A673 (cell line): ENCODE data around the gene RGS7. TPM values are rescaled to one million over a fixed set of nuclear protein-coding genes. Genes with fewer than 3 reads are reported as not detected.

Source experiments
- BruUV-seq: library from RNA; stranded (reverse); fragments of 400-500 nt; replicated peaks from 2 replicates; lab custom pipeline; 2021; lab: Mats Ljungman, UMichigan
- CTCF ChIA-PET: fragments of 300-600 bp; sonication (Branson Sonifier 250); formaldehyde crosslinking; loops from one replicate; lab custom pipeline; 2022; ENCODE audit warnings: antibody characterized with exemption; lab: Charles Lee
- POLR2A ChIA-PET: fragments of 300-600 bp; sonication (Branson Sonifier 250); formaldehyde crosslinking; loops from one replicate; lab custom pipeline; 2022; ENCODE audit warnings: antibody characterized with exemption; ENCODE audit not compliant: low non-redundant PET; lab: Charles Lee
- DNase-seq: peaks from one replicate; pipeline ENCODE4 v3.0.0-alpha.2; 2015; ENCODE audit warnings: low spot score
- H3K27ac ChIP-seq: fragments of 200-600 bp; sonication (generic); 2 replicates; pipeline ENCODE4 v1.5.1; 2016; ENCODE audit warnings: mixed run types, low read depth, mild to moderate bottlenecking, mixed read lengths, antibody characterized with exemption, low read length; ENCODE audit not compliant: poor library complexity, severe bottlenecking
- H3K27me3 ChIP-seq: fragments of 200-600 bp; sonication (generic); replicated peaks from 2 replicates; pipeline ENCODE4 v1.6.1; 2017; ENCODE audit warnings: mixed run types, low read depth, mild to moderate bottlenecking, mixed read lengths, antibody characterized with exemption, low read length; ENCODE audit not compliant: insufficient read depth, poor library complexity
- H3K36me3 ChIP-seq: fragments of 200-600 bp; sonication (generic); 2 replicates; pipeline ENCODE4 v1.6.1; 2016; ENCODE audit warnings: mixed run types, mild to moderate bottlenecking, mixed read lengths, antibody characterized with exemption, low read length; ENCODE audit not compliant: insufficient read depth, poor library complexity, severe bottlenecking
- H3K4me1 ChIP-seq: fragments of 200-600 bp; sonication (generic); 2 replicates; pipeline ENCODE4 v1.6.1; 2017; ENCODE audit warnings: mixed run types, mild to moderate bottlenecking, mixed read lengths, antibody characterized with exemption, low read length; ENCODE audit not compliant: insufficient read depth, poor library complexity, severe bottlenecking
- H3K4me3 ChIP-seq: fragments of 200-600 bp; sonication (generic); 2 replicates; pipeline ENCODE4 v1.5.1; 2016; ENCODE audit warnings: low read depth, mixed run types, mild to moderate bottlenecking, mixed read lengths, low read length; ENCODE audit not compliant: poor library complexity, severe bottlenecking
- H3K9me3 ChIP-seq: fragments of 200-600 bp; sonication (generic); 2 replicates; pipeline ENCODE4 v1.6.1; 2016; ENCODE audit warnings: mixed run types, low read depth, mild to moderate bottlenecking, mixed read lengths, antibody characterized with exemption, low read length; ENCODE audit not compliant: poor library complexity, severe bottlenecking
- CTCF ChIP-seq: fragments of 300-800, 200-600 bp; sonication (generic); conservative IDR thresholded peaks from 2 replicates; pipeline ENCODE4 v1.5.1; 2017; ENCODE audit warnings: low read depth, mild to moderate bottlenecking, antibody characterized with exemption, low read length, moderate library complexity, mixed read lengths
- EZH2 ChIP-seq: fragments of 200-600 bp; sonication (generic); IDR thresholded peaks from 2 replicates; pipeline ENCODE4 v1.6.1; 2017; ENCODE audit warnings: borderline replicate concordance, low read depth, mild to moderate bottlenecking, mixed read lengths, antibody characterized with exemption, low read length; ENCODE audit not compliant: poor library complexity, severe bottlenecking
- intact Hi-C: fragments of 100-400 bp; cut with micrococcal nuclease; formaldehyde crosslinking; loops from one replicate; pipeline ENCODE4 v1.10.0; 2022; ENCODE audit not compliant: unreplicated experiment
- total RNA-seq: library from RNA; stranded (reverse); gene quantifications from 2 replicates; pipeline ENCODE4 v1.2.3, GENCODE V29; 2021

The RGS7 gene
- total RNA-seq, 1 experiment from 2014 or later = not detected

- intact Hi-C loops = no loop called here
- H3K4me1 ChIP-seq = no peaks in the 10 kb centered on the region
- H3K27me3 ChIP-seq = no peaks in the 10 kb centered on the region
- H3K27ac ChIP-seq = no peak overlapping the region
- CTCF ChIA-PET = no interaction called here
- TF ChIP-seq EZH2 (no peak), CTCF (no peak)
- H3K9me3 ChIP-seq = no peaks in the 10 kb centered on the region
- DNase-seq = no peak
- BruUV-seq = no TSS peak
- POLR2A ChIA-PET = no interaction called here
- no peaks in the 10 kb centered on the region for H3K36me3 ChIP-seq
- H3K4me3 ChIP-seq = no peak overlapping the region
These were observed 369.1 kb downstream of the RGS7 start for GRCh38 chr1:240987928-240988327.

GRCh38 chr1:240985081-240985480 is 371.9 kb downstream of the RGS7 start:
- POLR2A ChIA-PET = no interaction called here

GRCh38 chr1:240980342-240980741 is 376.7 kb downstream of the RGS7 start:
- no peaks in the 10 kb centered on the region for H3K36me3 ChIP-seq
- no peak for DNase-seq
- H3K27ac ChIP-seq = no peak overlapping the region
- no peak overlapping the region for H3K4me3 ChIP-seq
- intact Hi-C loops = no loop called here
- no peaks in the 10 kb centered on the region for H3K9me3 ChIP-seq
- no TSS peak for BruUV-seq
- H3K4me1 ChIP-seq = no peaks in the 10 kb centered on the region
- TF ChIP-seq EZH2 (no peak), CTCF (no peak)
- ChIA-PET CTCF (no interaction called here), POLR2A (no interaction called here)
- no peaks in the 10 kb centered on the region for H3K27me3 ChIP-seq

More at GRCh38 chr1:240985081-240985480, 371.9 kb downstream of the RGS7 start:
- no peak for TF ChIP-seq EZH2
- TF ChIP-seq CTCF = no peak
- Histone ChIP-seq H3K4me3 (no peak overlapping the region), H3K4me1 (no peaks in the 10 kb centered on the region), H3K27me3 (no peaks in the 10 kb centered on the region), H3K9me3 (no peaks in the 10 kb centered on the region), H3K27ac (no peak overlapping the region), H3K36me3 (no peaks in the 10 kb centered on the region)
- CTCF ChIA-PET = no interaction called here
- no peak for DNase-seq
- BruUV-seq = no TSS peak
- intact Hi-C loops = no loop called here
